GM18508 (cell line): Measurements from ENCODE around the gene TSPAN5.
A peak's percentile ranks its signal among the peaks of the same experiment; 100 is the strongest.

Experiments used
- ATAC-seq: cut with Tn5 transposase; IDR thresholded peaks from one replicate; pipeline ENCODE4 v1.9.1; 2021; ENCODE audit warnings: moderate number of reproducible peaks; ENCODE audit not compliant: insufficient read depth, unreplicated experiment

Gene TSPAN5

DNA sequence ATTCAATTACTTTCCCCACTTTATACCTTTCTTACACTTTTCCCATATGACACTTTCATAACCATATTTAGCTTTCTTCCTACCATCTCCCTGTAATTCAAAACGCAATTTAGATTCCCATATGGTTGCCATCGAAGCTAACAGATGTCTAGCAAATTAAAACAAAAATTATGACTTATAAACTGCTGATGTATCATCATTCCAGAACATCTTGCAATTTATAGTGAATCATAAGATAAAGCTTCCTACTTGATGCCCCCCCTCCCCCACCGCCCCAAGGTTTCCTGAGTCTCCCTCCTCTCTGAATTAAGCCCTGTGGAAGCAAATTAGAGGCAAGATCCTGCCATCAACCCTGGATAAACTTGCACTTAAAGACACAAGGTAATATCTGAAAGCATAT is 5.4 kb downstream of the TSPAN5 start:
- ATAC-seq, result no peak

DNA sequence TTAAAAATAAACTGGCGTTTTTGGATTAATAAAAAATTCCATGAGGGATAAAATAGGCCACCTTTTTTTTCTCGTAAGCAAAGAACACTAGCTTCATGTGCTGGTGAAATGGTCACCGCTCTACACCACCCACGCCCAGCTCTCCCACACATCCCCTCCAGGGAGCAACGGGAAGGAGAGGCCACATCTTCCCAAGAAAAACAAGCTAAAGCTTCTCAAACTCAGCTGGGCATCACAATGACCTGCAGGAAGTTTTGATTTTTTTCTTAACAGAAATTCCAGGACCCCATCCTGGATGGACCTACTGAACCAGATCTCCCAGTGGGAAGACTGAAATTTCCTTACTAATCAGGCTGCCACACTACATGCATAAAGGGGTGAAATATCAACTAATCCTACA is 9.8 kb downstream of the TSPAN5 start:
- ATAC-seq, result no peak

GRCh38 chr4:98646422-98646821 is 12.0 kb downstream of the TSPAN5 start:
- ATAC-seq, result no peak

GRCh38 chr4:98645527-98645926 is 12.9 kb downstream of the TSPAN5 start:
- no peak for ATAC-seq

DNA sequence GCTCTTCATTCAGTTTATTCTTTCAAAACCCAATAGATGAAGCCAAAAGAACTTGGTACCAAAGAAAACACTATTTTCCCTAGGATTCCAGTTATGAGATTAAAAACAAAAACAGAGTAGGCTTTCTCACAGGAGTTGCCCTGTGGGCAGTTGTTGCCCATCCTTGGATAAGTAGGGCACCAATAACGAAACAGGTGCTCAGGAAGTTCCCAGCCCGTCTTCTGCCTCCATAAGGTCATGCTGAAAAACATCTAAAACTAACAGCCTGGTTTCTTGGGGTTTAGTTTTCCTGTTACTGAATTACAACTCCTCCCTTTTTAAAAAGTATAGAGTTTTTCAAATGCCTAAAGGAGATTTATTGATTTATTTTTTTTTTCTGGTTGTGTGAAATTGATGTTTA is 14.7 kb downstream of the TSPAN5 start:
- no peak for ATAC-seq

DNA sequence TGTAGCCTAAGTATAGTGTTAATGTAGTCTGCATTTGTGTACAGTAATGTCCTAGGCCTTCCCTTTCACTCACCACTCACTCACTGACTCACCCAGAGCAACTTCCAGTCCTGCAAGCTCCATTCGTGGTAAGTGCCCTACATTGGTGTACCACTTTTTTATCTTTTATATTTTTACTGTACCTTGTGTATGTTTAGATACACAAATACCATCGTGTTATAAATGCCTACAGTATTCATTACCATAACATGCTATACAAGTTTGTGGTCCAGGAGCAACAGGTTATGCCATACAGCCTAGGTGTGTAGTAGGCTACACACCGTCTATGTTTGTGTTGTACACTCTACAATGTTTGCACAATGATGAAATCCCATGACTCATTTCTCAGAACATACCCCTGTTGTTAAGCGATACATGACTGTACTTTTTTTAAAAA is 15.4 kb downstream of the TSPAN5 start:
- ATAC-seq, result no peak

DNA sequence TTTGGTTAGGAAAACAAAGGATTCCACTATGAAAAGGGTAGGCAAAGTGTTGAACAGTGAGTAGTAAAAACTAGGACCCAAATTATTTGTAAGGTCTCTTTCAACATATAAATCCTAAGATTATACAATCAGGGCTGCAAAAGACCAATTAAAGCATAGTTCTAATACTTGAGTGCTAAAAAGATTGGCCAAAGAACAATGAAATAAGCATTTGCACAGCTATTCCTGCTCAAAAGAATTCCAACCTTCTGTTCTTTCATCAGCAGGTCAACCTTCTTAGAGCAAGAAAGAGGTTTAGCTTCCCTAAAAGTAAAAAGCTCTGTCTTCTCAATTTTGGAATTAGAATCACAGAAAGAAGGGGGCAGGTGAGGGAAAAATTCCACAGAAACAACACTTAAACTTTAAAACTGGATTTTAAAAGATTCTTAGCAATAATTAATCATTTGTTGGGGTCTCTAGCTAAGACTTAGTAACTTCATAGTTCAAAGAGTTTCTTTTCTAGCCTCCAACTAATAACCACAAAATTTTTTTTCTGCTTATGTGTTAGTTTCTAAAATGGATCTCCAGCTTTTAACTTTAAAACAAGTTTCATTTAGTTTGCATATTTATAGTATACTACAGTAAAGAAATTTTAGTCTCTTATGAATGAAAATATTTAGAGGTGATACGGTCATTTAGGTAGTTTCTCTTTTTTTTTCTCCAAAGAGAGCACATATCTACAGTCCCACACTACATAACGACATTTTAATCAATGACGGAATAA is 16.3 kb downstream of the TSPAN5 start:
- no peak for ATAC-seq

- ATAC-seq, result no peak
These were observed 17.0 kb downstream of the TSPAN5 start for GRCh38 chr4:98641376-98641775.

DNA sequence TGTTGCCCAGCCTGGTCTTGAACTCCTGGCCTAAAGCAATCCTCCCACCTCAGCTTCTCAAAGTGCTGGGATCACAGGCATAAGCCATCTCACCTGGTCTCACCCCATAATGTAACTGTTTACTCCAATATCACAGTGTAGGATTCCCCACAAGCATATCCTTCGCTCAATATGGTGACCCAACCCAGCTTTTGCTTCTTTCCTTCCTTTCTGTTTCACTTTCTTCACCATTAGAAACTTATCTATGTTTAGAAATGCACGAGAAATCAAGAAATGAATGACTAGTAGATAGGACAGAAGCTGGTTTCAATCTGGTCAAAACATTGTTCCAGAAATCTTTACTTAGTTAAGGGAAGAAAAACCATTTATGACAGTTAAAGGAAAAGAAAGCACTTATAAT is 18.9 kb downstream of the TSPAN5 start:
- ATAC-seq, result peak; percentile 85

DNA sequence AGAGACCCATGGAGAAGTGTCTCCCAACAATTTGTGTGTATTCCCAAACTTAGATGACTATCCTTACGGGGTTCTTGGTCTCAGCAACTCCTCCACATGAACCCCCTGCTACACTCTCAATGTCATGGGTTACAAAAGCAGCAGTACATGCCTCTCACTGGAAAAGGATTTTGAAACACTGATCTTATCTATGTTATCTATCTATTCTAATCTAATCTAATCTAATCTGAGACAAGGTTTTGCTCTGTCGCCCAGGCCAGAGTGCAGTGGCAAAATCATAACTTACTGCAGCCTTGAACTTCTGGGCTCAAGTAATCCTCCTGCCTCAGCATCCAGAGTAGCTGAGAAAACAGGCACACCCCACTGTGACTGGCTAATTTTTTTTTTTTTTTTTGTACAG is 19.3 kb downstream of the TSPAN5 start:
- no peak for ATAC-seq

DNA sequence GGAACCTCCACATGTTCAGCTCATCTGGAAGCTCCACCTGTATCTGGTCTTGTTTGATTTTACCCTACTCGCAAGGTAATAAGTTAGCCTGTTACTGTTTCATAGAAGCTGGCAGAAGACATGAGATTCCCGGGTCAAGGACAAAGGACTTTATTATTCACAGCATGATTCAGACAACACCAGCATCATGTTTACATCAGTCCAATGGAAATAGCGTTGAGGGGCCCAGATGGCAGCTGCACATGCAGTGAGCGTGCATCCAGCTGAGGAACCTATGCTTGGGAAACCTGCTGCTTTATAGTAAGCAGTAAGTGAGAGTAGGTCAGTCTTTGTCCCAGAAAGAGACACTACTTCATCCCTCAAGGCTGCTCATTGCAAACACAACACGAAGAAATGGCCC is 19.8 kb downstream of the TSPAN5 start:
- no peak for ATAC-seq

DNA sequence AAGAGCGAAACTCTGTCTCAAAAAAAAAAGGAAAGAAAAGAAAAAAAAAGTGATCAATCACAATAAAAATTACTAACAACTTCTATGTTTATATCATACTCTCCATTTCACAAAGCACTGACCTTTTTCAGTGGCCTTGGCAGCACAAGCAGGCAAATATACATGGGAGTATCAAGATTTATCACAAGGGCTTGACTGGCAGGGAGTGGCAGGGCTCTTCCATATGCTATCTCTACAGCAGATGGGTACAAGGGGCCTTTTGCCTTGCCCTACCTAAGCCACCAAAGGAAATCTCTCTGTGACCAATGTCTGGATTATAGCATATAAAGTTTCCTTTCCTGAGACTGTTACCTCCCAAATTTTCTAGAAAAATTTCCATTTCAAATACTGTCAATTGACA is 24.4 kb downstream of the TSPAN5 start:
- no peak for ATAC-seq

GRCh38 chr4:98633159-98633558 is 25.3 kb downstream of the TSPAN5 start:
- ATAC-seq, result no peak

GRCh38 chr4:98632258-98632657 is 26.2 kb downstream of the TSPAN5 start:
- peak; percentile 55 for ATAC-seq

- ATAC-seq, result no peak
These were observed 26.9 kb downstream of the TSPAN5 start for GRCh38 chr4:98631506-98631905.

DNA sequence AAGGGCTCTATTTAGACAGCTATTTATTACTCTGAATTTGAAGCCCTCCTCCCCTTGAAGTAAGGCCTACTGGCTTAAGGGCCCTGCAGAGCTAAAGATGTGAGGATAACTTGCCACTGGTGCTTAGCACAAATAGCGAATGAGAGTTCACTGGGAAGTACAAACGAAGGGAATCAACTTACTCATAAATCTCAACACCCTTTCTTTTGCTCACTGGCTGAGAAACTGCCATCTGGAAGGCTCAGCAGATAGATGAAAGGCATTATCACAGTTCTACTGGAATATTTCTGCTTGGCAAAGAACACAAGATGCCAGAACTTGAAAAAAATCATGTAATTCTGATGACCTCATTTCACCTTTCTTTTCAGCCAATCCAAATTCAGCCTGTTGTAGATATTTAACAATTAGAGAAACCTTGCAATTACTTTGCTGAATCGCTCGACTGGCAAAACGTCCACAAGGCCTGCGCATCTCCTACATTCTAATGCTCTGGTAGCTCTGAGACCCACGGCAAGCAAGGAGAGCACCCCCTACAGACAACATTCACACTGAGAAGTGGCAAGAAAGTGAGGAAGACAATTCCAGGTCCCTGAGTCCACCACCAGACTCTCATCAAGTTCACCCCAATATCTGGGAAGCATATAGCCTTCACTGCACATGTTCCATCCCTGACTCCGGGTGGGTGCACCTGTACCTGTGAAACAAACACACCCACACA is 27.5 kb downstream of the TSPAN5 start:
- no peak for ATAC-seq

DNA sequence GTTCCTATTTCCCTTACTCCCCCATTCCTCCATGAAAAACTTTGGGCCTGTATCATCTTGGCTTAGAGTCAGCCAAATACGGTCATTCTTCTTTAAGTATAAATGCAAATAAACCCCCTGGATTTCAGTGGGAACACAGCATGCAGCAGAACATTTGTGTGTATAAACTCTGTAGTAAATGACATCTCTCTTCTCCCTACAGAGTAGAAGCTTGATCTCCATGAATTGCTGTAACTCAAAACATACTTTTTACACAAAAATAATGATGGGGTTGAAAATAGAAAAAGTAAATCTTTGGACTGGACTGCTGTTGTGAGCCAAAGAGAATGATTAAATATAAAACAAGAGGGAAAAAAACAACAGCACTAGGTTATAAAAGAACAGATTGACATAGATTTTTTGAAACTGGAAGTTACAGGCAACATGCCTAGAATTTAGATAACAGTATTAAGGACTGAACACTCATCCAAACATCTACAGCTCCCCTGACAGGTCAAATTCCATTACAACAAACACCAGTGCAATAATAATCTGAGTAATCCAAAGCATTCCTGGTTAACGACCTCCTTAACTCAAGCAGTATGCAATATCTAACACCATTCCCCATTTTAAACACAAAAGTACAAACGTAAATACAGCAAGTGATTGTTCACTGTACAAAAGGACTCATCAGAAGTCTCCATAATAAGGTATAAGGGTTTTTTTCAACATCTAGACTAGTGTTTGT is 30.7 kb downstream of the TSPAN5 start:
- ATAC-seq, result no peak

GRCh38 chr4:98626350-98626749 is 32.1 kb downstream of the TSPAN5 start:
- no peak for ATAC-seq

DNA sequence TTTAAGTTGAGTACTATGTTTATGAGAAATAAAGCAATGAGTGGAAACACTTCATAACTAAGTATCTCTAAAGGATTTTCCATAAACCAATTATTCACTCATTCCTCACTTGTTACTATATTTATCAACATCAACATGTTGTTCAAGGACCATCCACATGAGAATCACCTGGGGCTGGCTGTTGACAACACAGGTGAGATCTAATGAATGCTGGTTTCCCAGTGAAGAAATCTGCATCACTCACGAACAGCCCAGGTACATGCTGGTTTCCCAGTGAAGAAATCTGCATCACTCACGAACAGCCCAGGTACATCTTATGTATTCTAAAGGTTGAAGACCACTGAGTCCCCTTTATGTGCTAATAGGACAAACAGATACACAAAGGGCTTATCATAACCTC is 32.5 kb downstream of the TSPAN5 start:
- ATAC-seq, result no peak

- no peak for ATAC-seq
These were observed 33.0 kb downstream of the TSPAN5 start for GRCh38 chr4:98625399-98625798.

GRCh38 chr4:98624642-98625041 is 33.8 kb downstream of the TSPAN5 start:
- no peak for ATAC-seq
